CD14-positive monocyte (primary cell): ENCODE measurements around the gene CDH13. TPM values are rescaled to one million over a fixed set of nuclear protein-coding genes. Genes with fewer than 3 reads are reported as not detected.

Experiments used
- DNase-seq, 3 donors: peaks; one replicate each; pipeline ENCODE4 v3.0.0-alpha.2; 2011 to 2022
- H2AFZ ChIP-seq: 2 replicates; pipeline ENCODE4 v1.6.0; 2012; ENCODE audit warnings: mild to moderate bottlenecking, low read depth, low read length, inconsistent platforms; ENCODE audit not compliant: insufficient read depth, poor library complexity, severe bottlenecking
- H3K27ac ChIP-seq, 2 donors: 1 replicate in 1 of 2; 2 replicates in 1 of 2; pipeline ENCODE4 v1.5.1; 2012 to 2013; ENCODE audit warnings: low read length in 2 of 2, control low read depth in 1 of 2, inconsistent platforms in 1 of 2, low read depth in 1 of 2, mild to moderate bottlenecking in 1 of 2
- H3K27me3 ChIP-seq, 2 donors: one replicate each; pipeline versions ENCODE4 v1.6.0 to v1.6.1; 2011 to 2013; ENCODE audit warnings: low read length in 2 of 2; ENCODE audit not compliant: control insufficient read depth in 2 of 2, insufficient read depth in 2 of 2
- H3K36me3 ChIP-seq, 2 donors: replicated peaks in 1 of 2; 1 replicate in 1 of 2; 2 replicates in 1 of 2; pipeline versions ENCODE4 v1.5.1 to v1.6.1; 2012 to 2013; ENCODE audit warnings: low read length in 2 of 2, control low read depth in 1 of 2, inconsistent platforms in 1 of 2, mild to moderate bottlenecking in 1 of 2; ENCODE audit not compliant: insufficient read depth in 2 of 2, control insufficient read depth in 1 of 2
- H3K4me1 ChIP-seq, 2 donors: 1 replicate in 1 of 2; 2 replicates in 1 of 2; pipeline versions ENCODE4 v1.5.1 to v1.6.1; 2012 to 2013; ENCODE audit warnings: low read length in 2 of 2, control low read depth in 1 of 2, inconsistent platforms in 1 of 2, mild to moderate bottlenecking in 1 of 2, moderate library complexity in 1 of 2; ENCODE audit not compliant: insufficient read depth in 2 of 2, control insufficient read depth in 1 of 2
- H3K4me2 ChIP-seq: replicated peaks from 2 replicates; pipeline ENCODE3; 2012; ENCODE audit warnings: low read length, moderate library complexity, mild to moderate bottlenecking; ENCODE audit not compliant: poor library complexity, severe bottlenecking; ENCODE audit errors: extremely low read depth
- H3K4me3 ChIP-seq, 3 experiments: fragments of 200-600 bp in 1 of 3; sonication (generic) in 1 of 3; replicated peaks in 1 of 3; 1 replicate in 2 of 3; 2 replicates in 1 of 3; pipeline ENCODE4 v1.5.1; 2011 to 2013; ENCODE audit warnings: low read length in 3 of 3, mild to moderate bottlenecking in 3 of 3, control low read depth in 2 of 3, low read depth in 2 of 3, inconsistent platforms in 1 of 3, moderate library complexity in 1 of 3
- H3K79me2 ChIP-seq: 2 replicates; pipeline ENCODE4 v1.6.0; 2012; ENCODE audit warnings: mild to moderate bottlenecking, control low read depth, inconsistent platforms, low read length, moderate library complexity; ENCODE audit not compliant: insufficient read depth
- H3K9ac ChIP-seq: 2 replicates; pipeline ENCODE4 v1.6.0; 2017; ENCODE audit warnings: low read length, mild to moderate bottlenecking; ENCODE audit not compliant: insufficient read depth, poor library complexity, severe bottlenecking
- H3K9me3 ChIP-seq, 2 donors: replicated peaks in 1 of 2; 1 replicate in 1 of 2; 2 replicates in 1 of 2; pipeline versions ENCODE4 v1.5.1 to v1.6.1; 2012 to 2013; ENCODE audit warnings: low read length in 2 of 2, control low read depth in 1 of 2; ENCODE audit not compliant: control insufficient read depth in 1 of 2, insufficient read depth in 1 of 2
- H4K20me1 ChIP-seq: 2 replicates; pipeline ENCODE4 v1.6.0; 2012; ENCODE audit warnings: mild to moderate bottlenecking, low read length, control low read depth, moderate library complexity; ENCODE audit not compliant: insufficient read depth
- H3K27ac Mint-ChIP-seq, 7 donors: one replicate each; pipeline ENCODE4 v1.8.0; 2020; ENCODE audit warnings: mild to moderate bottlenecking in 7 of 7, mixed read lengths in 7 of 7, moderate library complexity in 6 of 7, inconsistent platforms in 2 of 7
- H3K27me3 Mint-ChIP-seq, 3 donors: one replicate each; pipeline ENCODE4 v1.8.0; 2021 to 2022; ENCODE audit warnings: low read depth in 3 of 3, mild to moderate bottlenecking in 3 of 3, mixed read lengths in 3 of 3, moderate library complexity in 3 of 3, inconsistent platforms in 1 of 3
- H3K36me3 Mint-ChIP-seq, 2 donors: one replicate each; pipeline ENCODE4 v1.8.0; 2020; ENCODE audit warnings: mixed read lengths in 2 of 2, inconsistent platforms in 1 of 2, mild to moderate bottlenecking in 1 of 2
- H3K4me1 Mint-ChIP-seq: one replicate; pipeline ENCODE4 v1.8.0; 2020; ENCODE audit warnings: mild to moderate bottlenecking, mixed read lengths
- H3K4me3 Mint-ChIP-seq, 2 donors: one replicate each; pipeline ENCODE4 v1.8.0; 2020; ENCODE audit warnings: mild to moderate bottlenecking in 2 of 2, mixed read lengths in 2 of 2, moderate library complexity in 1 of 2
- H3K9me3 Mint-ChIP-seq, 7 donors: one replicate each; pipeline ENCODE4 v1.8.0; 2020 to 2022; ENCODE audit warnings: mixed read lengths in 7 of 7, mild to moderate bottlenecking in 6 of 7, moderate library complexity in 6 of 7, inconsistent platforms in 2 of 7
- WGBS: methylation state at CpG from one replicate; pipeline ENCODE4 v1.1.5; 2013; ENCODE audit warnings: missing lambda C conversion rate; ENCODE audit not compliant: insufficient coverage; 5-methylcytosine and 5-hydroxymethylcytosine counted together
- intact Hi-C, 2 donors: fragments of 100-400 bp; cut with micrococcal nuclease; formaldehyde crosslinking; loops; one replicate each; pipeline versions ENCODE4 v1.15.0 to v1.15.1; 2023
- polyA plus RNA-seq, 3 donors: library from polyadenylated mRNA; depleted of rRNA in 1 of 3; unstranded in 2 of 3; stranded (reverse) in 1 of 3; fragments of 300-500 nt in 2 of 3; fragments of >200 nt in 1 of 3; fragmentation: Illumina TruSeq in 2 of 3; gene quantifications; 1 replicate in 2 of 3; 2 replicates in 1 of 3; pipeline ENCODE4 v1.2.3, GENCODE V29; 2012 to 2021
- TF ChIP-seq, protein P1 (sequence below): fragments of 200-600 bp; IDR thresholded peaks from one replicate; pipeline ENCODE4 v1.8.0; 2022; ENCODE audit warnings: antibody characterized with exemption, mild to moderate bottlenecking

CDH13 gene
- polyA plus RNA-seq, 3 donors: 0.13 to 0.19 TPM; not detected in 1

DNA sequence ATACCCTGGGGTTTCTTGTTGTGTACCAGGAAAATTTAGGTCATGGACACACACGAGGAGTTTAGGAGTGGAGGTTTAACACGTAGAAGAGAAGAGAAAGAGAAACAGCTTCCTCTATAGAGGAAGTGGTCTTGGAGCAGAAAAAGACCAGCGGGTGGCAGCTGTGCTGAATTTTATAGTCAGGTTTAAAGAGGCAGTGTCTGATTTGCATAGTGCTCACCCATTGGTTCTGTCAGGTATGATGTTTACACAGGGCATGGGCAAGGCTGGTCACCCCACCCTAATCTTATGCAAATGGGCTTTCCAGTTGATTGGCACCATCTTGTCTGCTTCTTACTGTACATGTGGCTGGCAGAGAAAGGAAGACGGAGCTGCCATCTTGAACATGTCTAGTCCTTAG lies 309.0 kb downstream of the CDH13 start:
- Histone ChIP-seq H3K4me1 (no peaks in the 10 kb centered on the region), H3K36me3 (no peaks in the 10 kb centered on the region), H3K4me2 (no peak overlapping the region), H3K9ac (no peak overlapping the region), H4K20me1 (no peaks in the 10 kb centered on the region), H3K4me3 (no peak overlapping the region), H2AFZ (no peak overlapping the region), H3K9me3 (peaks cover 17 to 20% of the 10 kb centered on the region in 2 donors), H3K27me3 (no peaks in the 10 kb centered on the region), H3K79me2 (no peaks in the 10 kb centered on the region), H3K27ac (no peak overlapping the region)
- no peak overlapping the region for H3K27ac Mint-ChIP-seq
- DNase-seq: no peak
- intact Hi-C loops: no loop called here
- no peaks in the 10 kb centered on the region for H3K36me3 Mint-ChIP-seq
- H3K4me3 Mint-ChIP-seq: no peak overlapping the region
- H3K4me1 Mint-ChIP-seq: no peaks in the 10 kb centered on the region
- peaks cover 13 to 27% (median 19%) of the 10 kb centered on the region in 7 donors for H3K9me3 Mint-ChIP-seq
- WGBS: 39% methylated on average over 3 of the region's 4 CpGs
- H3K27me3 Mint-ChIP-seq: peaks cover 2 to 4% (median 3%) of the 10 kb centered on the region in 3 donors
- TF ChIP-seq, protein P1, sequence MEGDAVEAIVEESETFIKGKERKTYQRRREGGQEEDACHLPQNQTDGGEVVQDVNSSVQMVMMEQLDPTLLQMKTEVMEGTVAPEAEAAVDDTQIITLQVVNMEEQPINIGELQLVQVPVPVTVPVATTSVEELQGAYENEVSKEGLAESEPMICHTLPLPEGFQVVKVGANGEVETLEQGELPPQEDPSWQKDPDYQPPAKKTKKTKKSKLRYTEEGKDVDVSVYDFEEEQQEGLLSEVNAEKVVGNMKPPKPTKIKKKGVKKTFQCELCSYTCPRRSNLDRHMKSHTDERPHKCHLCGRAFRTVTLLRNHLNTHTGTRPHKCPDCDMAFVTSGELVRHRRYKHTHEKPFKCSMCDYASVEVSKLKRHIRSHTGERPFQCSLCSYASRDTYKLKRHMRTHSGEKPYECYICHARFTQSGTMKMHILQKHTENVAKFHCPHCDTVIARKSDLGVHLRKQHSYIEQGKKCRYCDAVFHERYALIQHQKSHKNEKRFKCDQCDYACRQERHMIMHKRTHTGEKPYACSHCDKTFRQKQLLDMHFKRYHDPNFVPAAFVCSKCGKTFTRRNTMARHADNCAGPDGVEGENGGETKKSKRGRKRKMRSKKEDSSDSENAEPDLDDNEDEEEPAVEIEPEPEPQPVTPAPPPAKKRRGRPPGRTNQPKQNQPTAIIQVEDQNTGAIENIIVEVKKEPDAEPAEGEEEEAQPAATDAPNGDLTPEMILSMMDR: no peak

DNA sequence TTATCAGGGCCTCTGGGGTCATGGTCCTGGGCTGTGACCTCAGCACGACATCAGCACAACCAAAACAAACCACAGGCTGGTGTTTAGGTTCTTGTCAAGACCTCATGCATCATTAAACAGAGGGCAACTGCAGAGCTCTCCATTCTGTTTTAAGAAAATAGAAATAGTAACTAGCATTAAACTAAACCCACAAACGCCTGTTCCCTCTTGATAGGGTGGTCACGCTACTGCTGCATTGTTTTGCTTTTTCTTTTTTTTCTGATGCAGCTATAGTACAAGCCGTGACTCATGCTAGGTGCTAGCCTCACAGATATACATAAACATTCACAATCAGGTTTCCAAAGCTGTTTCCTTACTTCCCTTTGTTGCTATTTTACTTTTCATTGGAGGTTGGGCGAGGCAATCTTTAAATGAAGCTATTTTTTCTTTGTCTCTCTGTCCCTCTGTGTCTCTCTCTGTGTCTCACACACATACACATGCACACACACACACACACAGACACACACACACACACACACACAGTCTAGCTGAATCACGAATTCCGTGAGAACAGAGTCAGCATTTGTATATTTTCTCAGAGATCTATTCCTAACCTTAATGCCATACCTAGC lies 310.3 kb downstream of the CDH13 start:
- Histone ChIP-seq H3K4me1 (no peaks in the 10 kb centered on the region), H3K27me3 (no peaks in the 10 kb centered on the region), H4K20me1 (no peaks in the 10 kb centered on the region), H3K4me2 (no peak overlapping the region), H3K9me3 (peaks cover 20 to 28% of the 10 kb centered on the region in 2 donors), H3K27ac (no peak overlapping the region), H3K36me3 (no peaks in the 10 kb centered on the region), H2AFZ (no peak overlapping the region), H3K79me2 (no peaks in the 10 kb centered on the region), H3K9ac (no peak overlapping the region), H3K4me3 (no peak overlapping the region)
- no peak overlapping the region for H3K4me3 Mint-ChIP-seq
- WGBS: no CpG with 5 or more reads among the region's 7 CpGs
- TF ChIP-seq, protein P1: no peak
- H3K27ac Mint-ChIP-seq: no peak overlapping the region
- H3K27me3 Mint-ChIP-seq: peaks cover 0 to 4% (median 3%) of the 10 kb centered on the region in 3 donors
- H3K9me3 Mint-ChIP-seq: peaks cover 14 to 27% (median 19%) of the 10 kb centered on the region in 7 donors
- intact Hi-C loops: no loop called here
- no peak for DNase-seq
- no peaks in the 10 kb centered on the region for H3K4me1 Mint-ChIP-seq
- H3K36me3 Mint-ChIP-seq: no peaks in the 10 kb centered on the region
